Fibroblast of peridontal ligament (primary cell): ENCODE results near the gene BLOC1S3.

ENCODE experiments used
- DNase-seq: peaks from one replicate; pipeline ENCODE4 v3.0.0-alpha.2; 2010; ENCODE audit errors: extremely low read depth

BLOC1S3 gene

DNA sequence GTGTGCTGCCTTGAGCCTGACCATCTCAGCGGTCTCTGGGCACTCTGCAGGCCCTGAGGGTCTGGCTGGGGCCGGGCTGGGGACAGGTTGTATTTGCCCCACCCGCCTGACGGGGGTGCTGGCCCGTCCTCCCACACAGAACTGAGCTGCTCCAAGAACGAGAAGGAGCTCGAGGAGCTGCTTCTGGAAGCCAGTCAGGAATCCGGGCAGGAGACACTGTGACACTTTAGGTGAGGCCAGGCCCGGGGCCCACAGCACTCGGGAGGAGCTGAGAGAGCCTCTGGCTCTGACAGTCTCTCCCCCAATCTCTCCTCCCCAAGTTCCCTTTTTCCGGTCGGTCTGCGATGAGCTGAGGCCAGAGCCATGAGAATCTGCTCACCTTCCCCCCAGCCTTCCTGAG, 32.3 kb upstream of the BLOC1S3 start:
- DNase-seq: no peak

- no peak for DNase-seq
These were observed 31.8 kb upstream of the BLOC1S3 start for GRCh38 chr19:45146741-45147205.

DNA sequence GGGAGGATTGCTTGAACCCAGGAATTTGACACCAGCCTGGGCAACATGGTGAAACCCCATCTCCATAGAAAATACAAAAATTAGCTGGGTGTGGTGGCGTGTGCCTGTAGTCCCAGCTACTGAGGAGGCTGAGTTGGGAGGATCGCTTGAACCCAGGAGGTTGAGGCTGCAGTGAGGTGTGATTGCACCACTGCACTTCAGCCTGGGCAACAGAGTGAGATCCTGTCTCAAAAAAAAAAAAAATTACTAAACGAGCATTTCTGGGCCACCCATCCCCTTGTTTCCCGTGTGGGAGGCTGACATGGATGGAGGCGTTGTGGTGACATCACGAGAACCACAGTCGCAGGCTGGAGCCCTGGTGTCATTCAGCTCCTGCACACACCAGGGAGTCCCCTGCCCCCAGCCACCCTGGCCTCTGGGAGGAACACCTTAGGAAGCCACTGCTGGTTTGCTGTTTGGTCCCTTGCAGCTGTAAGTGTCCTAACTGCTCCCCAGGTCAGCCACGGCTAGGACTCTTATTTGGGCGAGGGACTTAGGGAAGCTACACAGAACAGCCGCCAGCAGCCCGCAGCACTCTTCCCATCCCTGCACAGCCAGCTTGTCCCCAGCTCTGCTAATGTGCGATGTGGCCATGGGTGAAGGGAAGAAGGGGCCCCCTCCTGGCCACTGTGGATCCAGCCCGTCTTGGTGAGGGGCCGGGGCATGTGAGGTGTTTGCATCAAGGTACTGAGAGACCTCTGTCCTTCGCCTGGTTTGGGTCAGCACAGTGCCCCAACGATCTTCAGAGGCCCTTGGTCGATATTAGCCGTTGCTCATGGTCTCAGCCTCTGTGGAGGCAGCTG, 30.5 kb upstream of the BLOC1S3 start:
- no peak for DNase-seq

- no peak for DNase-seq
These were observed 29.5 kb upstream of the BLOC1S3 start for GRCh38 chr19:45149129-45149528.

DNA sequence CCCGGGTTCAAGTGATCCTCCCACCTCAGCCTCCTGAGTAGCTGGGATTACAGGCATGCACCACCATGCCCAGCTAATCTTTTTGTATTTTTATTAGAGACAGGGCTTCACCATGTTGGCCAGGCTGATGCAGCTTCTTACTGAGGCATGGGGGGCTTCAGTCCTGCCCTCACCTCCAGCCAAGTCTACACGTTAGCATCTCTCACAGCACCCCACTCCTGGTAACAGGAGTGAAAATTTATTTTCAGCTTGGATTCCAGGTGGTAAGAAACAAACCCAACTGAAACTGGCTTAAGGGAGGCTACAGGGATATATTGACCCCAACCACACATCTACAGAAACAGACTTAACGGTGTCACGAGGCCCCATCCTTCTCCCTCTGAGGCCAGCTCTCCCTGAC, 28.4 kb upstream of the BLOC1S3 start:
- DNase-seq: no peak

GRCh38 chr19:45150751-45151281, 27.8 kb upstream of the BLOC1S3 start:
- DNase-seq: no peak

GRCh38 chr19:45151320-45151719, 27.3 kb upstream of the BLOC1S3 start:
- no peak for DNase-seq

DNA sequence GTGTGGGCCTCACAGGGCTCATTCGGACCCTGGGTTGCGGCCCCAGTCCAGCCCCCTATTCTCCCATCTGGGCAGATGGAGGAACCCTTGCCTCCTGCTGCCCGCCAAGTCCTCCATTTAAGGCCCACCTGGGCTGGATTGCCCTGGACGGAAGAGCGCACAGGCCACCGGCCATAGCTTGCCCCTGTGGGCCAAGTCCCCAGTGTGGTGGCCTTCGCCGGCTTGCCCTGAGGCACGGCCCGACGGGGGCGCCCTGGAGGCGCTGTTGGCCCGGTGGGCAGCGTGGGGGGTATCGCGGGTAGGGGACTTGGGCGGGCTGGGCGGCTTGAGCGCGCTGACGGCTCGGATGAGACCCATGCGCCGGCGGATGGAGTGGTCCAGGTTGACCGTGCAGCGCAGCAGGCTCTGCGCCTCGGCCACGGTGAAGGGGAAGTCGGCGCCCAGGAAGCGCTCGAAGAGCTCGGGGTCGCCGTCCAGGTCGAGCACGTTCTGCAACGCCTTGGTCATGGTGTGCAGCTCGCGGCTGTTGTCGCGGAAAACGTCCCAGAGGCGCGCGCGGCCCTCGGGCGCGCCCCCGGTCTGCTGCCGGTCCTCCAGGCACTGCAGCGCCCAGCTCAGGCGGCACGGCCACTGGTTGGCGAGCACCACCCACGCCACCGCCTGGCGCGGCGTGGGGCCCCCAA, 26.6 kb upstream of the BLOC1S3 start:
- no peak for DNase-seq

DNA sequence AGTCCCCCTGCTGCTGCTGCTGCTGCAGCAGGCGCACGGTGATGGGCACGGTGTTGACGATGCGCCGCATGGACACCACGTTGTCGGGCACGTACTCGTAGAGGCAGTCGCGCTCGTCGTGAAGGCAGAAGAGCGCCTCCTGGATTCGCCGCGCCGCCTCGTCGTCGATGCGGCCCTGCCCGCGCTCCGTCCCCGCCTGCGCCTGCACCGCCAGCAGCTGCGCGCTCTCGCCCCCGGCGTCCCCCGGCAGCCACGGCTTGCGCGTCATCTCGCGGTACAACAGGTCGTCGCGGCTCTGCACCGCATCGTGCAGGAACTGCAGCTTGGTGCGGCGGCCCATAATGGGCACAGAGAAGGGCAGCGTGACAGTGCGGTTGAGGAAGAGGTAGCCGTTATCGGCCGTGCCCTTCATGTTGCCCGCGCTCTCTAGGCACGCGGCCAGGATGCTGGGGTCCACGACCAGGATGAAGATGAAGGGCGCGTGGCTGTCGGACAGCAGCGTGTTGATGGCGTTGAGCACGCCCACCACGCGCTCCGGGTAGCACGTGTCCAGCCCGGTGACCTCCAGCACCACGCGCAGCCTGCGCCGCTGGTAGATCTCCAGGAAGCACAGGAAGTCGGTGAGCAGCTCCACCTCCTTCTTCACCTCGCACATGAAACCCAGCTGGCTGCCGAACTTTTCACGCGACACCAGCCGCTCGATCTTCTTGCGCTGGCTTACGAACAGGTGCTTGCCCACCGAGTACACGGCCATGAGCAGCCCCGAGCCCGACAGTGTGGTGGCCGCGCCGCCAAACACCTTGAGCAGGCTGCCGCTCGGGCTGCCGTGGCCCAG, 25.9 kb upstream of the BLOC1S3 start:
- peak; percentile 14 for DNase-seq

DNA sequence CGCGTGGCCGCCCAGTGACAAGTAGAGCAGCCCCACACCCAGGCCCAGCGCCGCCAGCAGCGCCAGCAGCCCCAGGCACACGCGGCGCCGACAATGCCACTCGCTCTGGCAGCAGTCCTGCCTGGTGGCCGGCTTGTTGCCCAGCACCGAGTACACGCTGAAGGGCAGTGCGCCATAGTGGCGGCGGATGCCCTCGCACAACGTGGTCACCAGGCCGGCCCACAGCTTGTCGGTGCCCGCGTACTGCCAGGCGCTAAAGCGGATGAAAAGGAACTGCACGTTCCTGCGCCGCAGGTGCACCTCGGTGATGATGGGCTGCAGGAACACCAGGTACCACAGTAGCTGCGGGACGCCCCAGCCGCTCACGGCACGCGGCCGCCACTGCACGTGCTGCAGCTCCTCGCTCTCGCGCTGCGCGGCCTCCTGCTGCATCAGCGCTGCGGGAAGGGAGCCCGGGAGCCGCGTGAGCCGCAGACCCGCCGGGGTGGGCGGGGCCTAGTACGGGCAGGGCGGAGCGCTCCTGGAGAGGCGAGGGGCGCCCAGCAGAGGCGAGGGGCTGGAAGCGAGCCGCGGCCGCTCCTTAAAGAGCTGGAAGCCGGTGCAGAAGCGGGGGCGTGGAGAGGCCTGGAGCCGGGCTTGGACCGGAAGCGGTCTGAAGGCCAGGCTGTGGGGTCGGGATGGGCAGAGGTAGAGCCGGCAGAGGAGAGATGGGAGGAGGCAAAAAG, 25.1 kb upstream of the BLOC1S3 start:
- DNase-seq: peak; percentile 26

GRCh38 chr19:45154064-45154827, 24.3 kb upstream of the BLOC1S3 start:
- DNase-seq: peak; percentile 46

GRCh38 chr19:45156011-45156630, 22.5 kb upstream of the BLOC1S3 start:
- no peak for DNase-seq

GRCh38 chr19:45156751-45157150, 21.8 kb upstream of the BLOC1S3 start:
- DNase-seq: no peak

GRCh38 chr19:45158503-45159209, 19.9 kb upstream of the BLOC1S3 start:
- no peak for DNase-seq

DNA sequence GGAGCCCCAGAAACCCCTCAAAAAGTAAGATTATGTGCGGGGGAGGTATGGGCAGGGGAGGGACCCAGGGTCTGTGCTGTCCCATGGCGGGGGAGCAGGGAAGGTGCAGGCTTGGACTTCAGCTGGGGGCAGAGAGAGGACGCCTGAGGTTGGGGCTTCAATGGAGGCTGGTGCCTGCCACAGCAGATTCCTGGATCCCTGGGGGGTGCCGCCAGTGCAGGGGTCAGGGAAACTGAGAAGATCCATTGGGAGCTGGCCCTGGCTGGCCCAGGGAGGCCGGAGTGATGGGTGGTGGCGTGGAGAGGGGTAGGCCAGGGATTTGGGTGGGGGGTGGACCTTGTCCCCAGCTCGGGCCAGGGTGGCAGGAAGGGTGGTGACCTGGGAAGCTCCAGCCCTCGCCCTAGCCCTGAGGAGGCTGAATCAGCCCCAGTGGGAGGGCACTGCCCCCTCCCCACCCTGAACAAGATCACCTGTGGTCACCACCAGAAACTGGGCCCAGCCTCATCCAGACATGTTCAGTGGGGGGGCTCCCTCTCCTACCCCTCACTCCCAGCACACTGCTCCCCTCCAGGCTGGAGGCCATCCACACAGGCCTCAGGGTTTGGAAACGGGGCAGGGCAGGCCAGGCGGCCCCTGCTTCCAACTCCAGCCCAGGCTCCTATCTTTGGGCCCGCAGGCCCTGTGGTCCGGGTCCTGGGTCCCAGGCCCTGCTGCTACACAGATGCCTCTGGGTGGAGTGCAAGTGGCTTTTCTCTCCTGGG, 19.2 kb upstream of the BLOC1S3 start:
- no peak for DNase-seq

DNA sequence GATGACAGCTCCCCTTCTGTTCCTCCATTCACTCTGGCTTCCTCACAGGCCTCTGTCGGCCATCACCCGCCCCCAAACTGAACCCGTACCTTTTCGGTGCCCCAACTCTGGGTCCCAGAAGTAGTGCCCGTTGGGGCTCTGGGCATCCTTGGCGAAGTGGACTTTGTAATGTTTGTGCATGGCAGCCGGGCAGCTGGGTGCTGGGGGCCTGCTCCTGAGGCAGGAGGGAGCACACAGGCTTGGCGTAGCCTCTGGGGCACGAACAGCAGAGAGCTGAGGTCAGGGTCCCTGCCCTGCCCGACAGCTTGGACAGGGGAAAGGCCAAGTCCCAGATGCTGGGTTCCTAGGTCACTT, 18.6 kb upstream of the BLOC1S3 start:
- no peak for DNase-seq

DNA sequence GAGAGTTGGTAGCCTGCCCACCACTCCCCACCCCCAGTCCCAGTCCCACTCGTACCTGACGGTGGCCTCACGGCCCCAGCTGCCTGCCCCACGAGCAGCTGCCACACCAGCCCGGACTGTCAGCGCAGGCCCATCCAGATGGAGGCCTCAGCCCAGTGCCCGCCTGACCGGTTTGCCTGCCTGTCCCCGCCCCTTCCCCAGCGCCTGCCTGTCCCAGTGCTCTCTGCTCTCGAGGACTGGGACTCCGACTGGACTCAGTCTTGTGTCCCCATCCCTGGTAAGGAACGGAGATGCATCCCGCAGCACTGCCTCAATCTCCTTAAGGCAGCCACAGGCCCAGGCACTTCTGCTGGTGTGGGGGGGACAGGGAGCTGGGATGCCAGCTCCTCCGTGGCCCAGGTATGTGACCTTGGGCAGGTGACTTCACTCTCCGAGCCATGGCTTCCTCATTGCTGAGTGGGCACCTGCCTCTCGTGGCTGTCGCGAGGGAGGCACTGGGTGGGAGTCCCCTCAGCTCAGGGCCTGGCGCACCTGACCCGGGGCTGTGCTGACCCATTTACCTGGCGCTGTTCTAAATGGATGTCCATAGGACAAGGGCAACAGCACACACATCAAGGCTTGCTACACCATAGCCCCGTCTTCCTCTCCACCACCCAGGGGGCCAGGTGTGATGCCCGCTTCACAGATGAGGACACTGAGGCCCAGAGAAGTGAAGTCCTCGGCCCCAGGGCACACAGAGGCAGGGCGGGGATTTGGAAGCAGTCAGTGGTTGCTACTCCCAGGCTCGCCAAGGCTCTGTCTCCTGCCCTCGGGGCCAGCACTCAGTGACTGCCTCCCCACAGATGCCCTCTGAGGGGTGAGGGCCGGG, 17.5 kb upstream of the BLOC1S3 start, which contains the start of gene NKPD1:
NKPD1 (minus strand) TSS at position 113 of the 868 bp plus-strand sequence. CDS start 832 bp downstream, outside the sequence.
- no peak for DNase-seq
